Hepatocyte (in vitro differentiated cells): ENCODE data around the gene BCAS3.

Experiments
- EZH2 ChIP-seq: fragments of 200-600 bp; sonication (generic); IDR thresholded peaks from 2 replicates; pipeline ENCODE4 v1.6.1; 2016; ENCODE audit warnings: antibody characterized with exemption, mild to moderate bottlenecking, borderline replicate concordance
- TF ChIP-seq, protein P1 (sequence below): fragments of 200-600 bp; sonication (generic); IDR thresholded peaks from 2 replicates; pipeline ENCODE4 v1.5.1; 2016; ENCODE audit warnings: antibody characterized with exemption, mild to moderate bottlenecking; ENCODE audit not compliant: poor library complexity

DNA sequence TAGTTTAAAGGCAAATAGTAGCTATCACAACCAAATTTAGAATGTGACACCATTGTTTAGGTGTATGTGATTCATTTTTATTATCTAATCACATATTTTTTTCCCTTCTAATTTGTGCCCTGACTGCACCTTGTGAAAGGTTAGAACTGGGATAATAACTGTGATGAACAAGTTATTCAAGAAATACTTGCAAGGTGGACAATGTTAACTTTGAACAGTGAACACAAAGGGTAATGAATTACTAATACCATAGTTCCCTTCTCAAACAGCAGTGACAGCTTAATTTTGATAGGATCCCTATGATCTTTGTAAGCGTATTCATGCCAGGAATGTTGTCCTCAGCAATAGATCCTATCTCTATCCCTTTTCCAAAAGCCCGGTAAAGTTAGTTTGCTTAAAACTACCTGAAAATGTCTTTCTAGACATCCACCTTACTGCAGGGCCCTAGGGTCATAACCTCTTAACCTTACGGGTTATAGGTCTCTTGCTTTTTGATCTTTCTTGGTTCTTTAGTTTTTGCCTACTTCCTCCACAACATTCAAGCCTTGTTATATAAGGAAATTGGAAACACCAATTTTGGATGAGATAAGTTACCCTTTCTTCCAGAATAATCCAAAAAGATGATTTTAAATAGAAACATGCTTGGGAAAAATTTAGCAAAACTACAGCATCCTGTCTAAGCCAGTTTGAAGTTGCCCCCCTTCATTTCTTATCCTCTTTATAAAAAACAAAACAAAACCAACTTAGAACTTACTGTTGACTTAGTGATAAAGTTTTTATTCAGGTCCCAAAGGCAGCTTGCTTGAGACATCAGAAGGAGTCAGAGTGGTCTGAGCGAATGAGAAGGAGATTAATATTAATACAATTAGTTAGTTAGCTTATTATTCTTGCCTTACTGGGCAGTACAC, 522.0 kb downstream of the BCAS3 start:
- TF ChIP-seq, protein P1, sequence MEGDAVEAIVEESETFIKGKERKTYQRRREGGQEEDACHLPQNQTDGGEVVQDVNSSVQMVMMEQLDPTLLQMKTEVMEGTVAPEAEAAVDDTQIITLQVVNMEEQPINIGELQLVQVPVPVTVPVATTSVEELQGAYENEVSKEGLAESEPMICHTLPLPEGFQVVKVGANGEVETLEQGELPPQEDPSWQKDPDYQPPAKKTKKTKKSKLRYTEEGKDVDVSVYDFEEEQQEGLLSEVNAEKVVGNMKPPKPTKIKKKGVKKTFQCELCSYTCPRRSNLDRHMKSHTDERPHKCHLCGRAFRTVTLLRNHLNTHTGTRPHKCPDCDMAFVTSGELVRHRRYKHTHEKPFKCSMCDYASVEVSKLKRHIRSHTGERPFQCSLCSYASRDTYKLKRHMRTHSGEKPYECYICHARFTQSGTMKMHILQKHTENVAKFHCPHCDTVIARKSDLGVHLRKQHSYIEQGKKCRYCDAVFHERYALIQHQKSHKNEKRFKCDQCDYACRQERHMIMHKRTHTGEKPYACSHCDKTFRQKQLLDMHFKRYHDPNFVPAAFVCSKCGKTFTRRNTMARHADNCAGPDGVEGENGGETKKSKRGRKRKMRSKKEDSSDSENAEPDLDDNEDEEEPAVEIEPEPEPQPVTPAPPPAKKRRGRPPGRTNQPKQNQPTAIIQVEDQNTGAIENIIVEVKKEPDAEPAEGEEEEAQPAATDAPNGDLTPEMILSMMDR, result no peak
- no peak for TF ChIP-seq EZH2
